HL-60 (cell line): ENCODE measurements around the gene HECW1.

Source experiments
- DNase-seq, 2 experiments: peaks; one replicate each; pipeline ENCODE4 v3.0.0-alpha.2; 2010 to 2020; ENCODE audit warnings: low read depth in 1 of 2, low spot score in 1 of 2
- H3K27ac ChIP-seq: fragments of 250-450 bp; sonication (Bioruptor Pico); replicated peaks from 2 replicates; pipeline ENCODE4 v1.5.1; 2020; ENCODE audit warnings: mild to moderate bottlenecking, moderate library complexity
- H3K27me3 ChIP-seq: fragments of 250-450 bp; sonication (Bioruptor Pico); 2 replicates; pipeline ENCODE4 v1.5.1; 2021; ENCODE audit warnings: mild to moderate bottlenecking, moderate library complexity; ENCODE audit not compliant: insufficient read depth, poor library complexity, severe bottlenecking
- H3K4me3 ChIP-seq: replicated peaks from 2 replicates; pipeline ENCODE4 v1.5.1; 2011; ENCODE audit warnings: mild to moderate bottlenecking, control low read depth, low read length; ENCODE audit not compliant: insufficient read depth
- GABPA ChIP-seq: IDR thresholded peaks from 2 replicates; pipeline ENCODE4 v1.6.1; 2012; ENCODE audit warnings: low read depth
- POLR2AphosphoS5 ChIP-seq: IDR thresholded peaks from 2 replicates; pipeline ENCODE4 v1.6.1; 2012; ENCODE audit warnings: low read depth
- SPI1 ChIP-seq: IDR thresholded peaks from 2 replicates; pipeline ENCODE4 v1.6.1; 2012; ENCODE audit warnings: low read depth, mild to moderate bottlenecking, borderline replicate concordance
- TF ChIP-seq, protein P1 (sequence below): IDR thresholded peaks from one replicate; pipeline ENCODE4 v1.5.1; 2011; ENCODE audit warnings: low read length, control low read depth, inconsistent platforms; ENCODE audit not compliant: insufficient read depth
- TF ChIP-seq, protein P2 (sequence below): IDR thresholded peaks from 2 replicates; pipeline ENCODE4 v1.6.1; 2012; ENCODE audit warnings: low read depth; ENCODE audit not compliant: insufficient replicate concordance

Gene HECW1

DNA sequence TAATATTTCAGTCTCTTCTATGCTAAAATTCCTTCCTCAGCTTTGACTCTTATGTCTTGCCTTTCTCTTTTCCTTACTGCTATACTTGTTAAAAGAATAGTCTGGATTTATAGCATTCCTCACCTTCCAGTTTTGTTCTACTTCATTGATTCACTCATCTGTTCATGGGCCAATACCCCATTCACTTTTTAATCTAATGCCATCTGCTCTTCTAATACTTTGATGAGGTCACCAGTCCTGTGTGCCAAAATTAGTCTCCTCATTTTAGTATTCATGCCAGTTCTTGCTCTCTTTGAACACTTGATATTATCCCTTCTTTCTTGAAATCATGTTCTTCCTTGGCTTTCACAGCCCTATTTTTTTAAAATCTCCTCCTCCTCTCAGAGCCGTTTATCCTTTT lies 489.8 kb downstream of the HECW1 start:
- no peak for DNase-seq
- Histone ChIP-seq H3K27me3 (no peaks in the 10 kb centered on the region), H3K27ac (no peak overlapping the region), H3K4me3 (no peak overlapping the region)
- TF ChIP-seq SPI1 (no peak), POLR2AphosphoS5 (no peak), GABPA (no peak)
- TF ChIP-seq, protein P1, sequence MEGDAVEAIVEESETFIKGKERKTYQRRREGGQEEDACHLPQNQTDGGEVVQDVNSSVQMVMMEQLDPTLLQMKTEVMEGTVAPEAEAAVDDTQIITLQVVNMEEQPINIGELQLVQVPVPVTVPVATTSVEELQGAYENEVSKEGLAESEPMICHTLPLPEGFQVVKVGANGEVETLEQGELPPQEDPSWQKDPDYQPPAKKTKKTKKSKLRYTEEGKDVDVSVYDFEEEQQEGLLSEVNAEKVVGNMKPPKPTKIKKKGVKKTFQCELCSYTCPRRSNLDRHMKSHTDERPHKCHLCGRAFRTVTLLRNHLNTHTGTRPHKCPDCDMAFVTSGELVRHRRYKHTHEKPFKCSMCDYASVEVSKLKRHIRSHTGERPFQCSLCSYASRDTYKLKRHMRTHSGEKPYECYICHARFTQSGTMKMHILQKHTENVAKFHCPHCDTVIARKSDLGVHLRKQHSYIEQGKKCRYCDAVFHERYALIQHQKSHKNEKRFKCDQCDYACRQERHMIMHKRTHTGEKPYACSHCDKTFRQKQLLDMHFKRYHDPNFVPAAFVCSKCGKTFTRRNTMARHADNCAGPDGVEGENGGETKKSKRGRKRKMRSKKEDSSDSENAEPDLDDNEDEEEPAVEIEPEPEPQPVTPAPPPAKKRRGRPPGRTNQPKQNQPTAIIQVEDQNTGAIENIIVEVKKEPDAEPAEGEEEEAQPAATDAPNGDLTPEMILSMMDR: no peak
- TF ChIP-seq, protein P2, sequence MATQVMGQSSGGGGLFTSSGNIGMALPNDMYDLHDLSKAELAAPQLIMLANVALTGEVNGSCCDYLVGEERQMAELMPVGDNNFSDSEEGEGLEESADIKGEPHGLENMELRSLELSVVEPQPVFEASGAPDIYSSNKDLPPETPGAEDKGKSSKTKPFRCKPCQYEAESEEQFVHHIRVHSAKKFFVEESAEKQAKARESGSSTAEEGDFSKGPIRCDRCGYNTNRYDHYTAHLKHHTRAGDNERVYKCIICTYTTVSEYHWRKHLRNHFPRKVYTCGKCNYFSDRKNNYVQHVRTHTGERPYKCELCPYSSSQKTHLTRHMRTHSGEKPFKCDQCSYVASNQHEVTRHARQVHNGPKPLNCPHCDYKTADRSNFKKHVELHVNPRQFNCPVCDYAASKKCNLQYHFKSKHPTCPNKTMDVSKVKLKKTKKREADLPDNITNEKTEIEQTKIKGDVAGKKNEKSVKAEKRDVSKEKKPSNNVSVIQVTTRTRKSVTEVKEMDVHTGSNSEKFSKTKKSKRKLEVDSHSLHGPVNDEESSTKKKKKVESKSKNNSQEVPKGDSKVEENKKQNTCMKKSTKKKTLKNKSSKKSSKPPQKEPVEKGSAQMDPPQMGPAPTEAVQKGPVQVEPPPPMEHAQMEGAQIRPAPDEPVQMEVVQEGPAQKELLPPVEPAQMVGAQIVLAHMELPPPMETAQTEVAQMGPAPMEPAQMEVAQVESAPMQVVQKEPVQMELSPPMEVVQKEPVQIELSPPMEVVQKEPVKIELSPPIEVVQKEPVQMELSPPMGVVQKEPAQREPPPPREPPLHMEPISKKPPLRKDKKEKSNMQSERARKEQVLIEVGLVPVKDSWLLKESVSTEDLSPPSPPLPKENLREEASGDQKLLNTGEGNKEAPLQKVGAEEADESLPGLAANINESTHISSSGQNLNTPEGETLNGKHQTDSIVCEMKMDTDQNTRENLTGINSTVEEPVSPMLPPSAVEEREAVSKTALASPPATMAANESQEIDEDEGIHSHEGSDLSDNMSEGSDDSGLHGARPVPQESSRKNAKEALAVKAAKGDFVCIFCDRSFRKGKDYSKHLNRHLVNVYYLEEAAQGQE: no peak

DNA sequence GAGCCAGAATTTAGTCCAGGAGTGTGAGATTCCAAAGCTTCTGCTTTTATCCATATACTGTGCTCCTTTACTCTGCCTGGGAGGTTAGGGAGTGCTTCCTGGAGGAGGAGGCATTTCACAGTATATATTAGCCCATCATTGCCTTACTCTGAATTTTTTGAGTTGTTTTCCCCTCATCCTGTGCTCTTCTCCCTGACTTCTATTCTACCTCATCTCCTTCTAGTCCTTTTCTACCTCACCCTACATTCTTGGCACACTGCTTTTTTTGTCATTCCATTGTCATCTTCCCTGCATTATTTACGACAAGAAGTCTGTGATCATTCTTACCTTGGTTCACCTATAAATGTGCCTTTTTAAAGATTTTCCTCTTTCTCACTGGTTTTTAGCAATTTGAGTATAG lies 491.8 kb downstream of the HECW1 start:
- Histone ChIP-seq H3K27ac (no peak overlapping the region), H3K27me3 (no peaks in the 10 kb centered on the region), H3K4me3 (no peak overlapping the region)
- DNase-seq: no peak
- no peak for TF ChIP-seq GABPA
- TF ChIP-seq SPI1: no peak
- no peak for TF ChIP-seq POLR2AphosphoS5

DNA sequence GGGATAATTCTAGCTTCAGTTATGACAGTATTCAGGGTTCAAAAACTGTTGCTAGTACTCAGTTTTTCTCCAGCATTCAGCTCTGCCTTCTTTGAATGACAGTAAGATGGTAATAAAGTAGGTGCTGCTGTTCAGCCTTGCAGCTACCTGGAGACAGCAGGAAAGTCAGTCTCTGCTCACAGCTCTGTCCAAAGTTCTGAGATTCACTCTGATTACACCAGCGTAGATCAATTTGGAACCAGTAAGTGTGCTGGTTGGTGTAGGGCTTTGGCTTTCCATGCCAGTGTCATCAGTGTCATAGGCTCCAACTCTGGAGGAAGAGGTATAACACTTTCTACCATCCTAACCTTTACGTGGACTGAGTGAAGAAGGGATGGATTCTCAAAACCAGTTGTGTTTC lies 496.6 kb downstream of the HECW1 start:
- TF ChIP-seq, protein P1: no peak
- TF ChIP-seq POLR2AphosphoS5: no peak
- TF ChIP-seq, protein P2: no peak
- no peak for TF ChIP-seq GABPA
- no peak overlapping the region for H3K4me3 ChIP-seq
- no peak overlapping the region for H3K27ac ChIP-seq
- DNase-seq: no peak
- no peaks in the 10 kb centered on the region for H3K27me3 ChIP-seq

DNA sequence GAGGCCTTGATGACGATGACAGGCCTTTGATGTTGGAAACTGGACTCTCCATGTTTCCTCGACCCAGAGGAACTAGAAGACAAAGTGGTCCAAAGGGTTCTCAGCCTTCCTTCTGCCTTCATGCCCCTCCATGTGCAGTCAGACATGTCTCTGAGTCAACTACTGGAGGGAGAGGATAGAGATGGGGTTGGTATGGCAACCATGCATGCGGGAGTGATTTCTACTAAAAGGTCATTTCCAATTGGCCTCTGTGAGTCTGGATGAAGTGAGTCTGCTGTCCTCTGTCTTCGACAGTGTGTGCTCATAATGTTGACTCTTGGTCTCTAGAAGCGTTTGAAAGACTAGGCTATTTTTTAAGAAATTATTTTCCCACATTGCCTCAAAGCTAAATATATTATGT lies 499.7 kb downstream of the HECW1 start:
- no peak for DNase-seq
- H3K4me3 ChIP-seq: no peak overlapping the region
- TF ChIP-seq, protein P2: no peak
- TF ChIP-seq GABPA (no peak), SPI1 (no peak), POLR2AphosphoS5 (no peak)
- TF ChIP-seq, protein P1: no peak
- no peaks in the 10 kb centered on the region for H3K27me3 ChIP-seq
- H3K27ac ChIP-seq: no peak overlapping the region
